Measurements from ENCODE around the gene PLCD3. TPM values are rescaled to one million over a fixed set of nuclear protein-coding genes. Genes with fewer than 3 reads are reported as not detected.

PLCD3 gene
- total and polyA plus RNA-seq, 9 of the 15 experiments (the other 6 are each of a cell fraction or from before 2014, with no cell fraction given): 0.20 to 22.6 (median 7.5) TPM

- TF ChIP-seq ELK3 (CRISPR knock-in tag; IDR thresholded peaks at IDR 0.05): 0 out of 2 replicates have a peak, but pooled peaks have one; percentile 58
- TF ChIP-seq HNRNPL (IDR thresholded peaks at IDR 0.05; ENCODE audit: low read depth, low read length): no peak
- peak; percentile 72; the same call in 1 of the 2 replicates for TF ChIP-seq KLF6 (CRISPR knock-in tag; IDR thresholded peaks at IDR 0.05; ENCODE audit: borderline replicate concordance)
- no peak for TF ChIP-seq MAFG (tag; conservative IDR thresholded peaks at IDR 0.05)
- TF ChIP-seq DPF2 (IDR thresholded peaks at IDR 0.05): no peak
- no peak for TF ChIP-seq NCOA6 (IDR thresholded peaks at IDR 0.05)
- no peak for TF ChIP-seq SLC30A9 (CRISPR knock-in tag; IDR thresholded peaks at IDR 0.05)
- no peak for TF ChIP-seq MECOM (CRISPR knock-in tag; IDR thresholded peaks at IDR 0.05)
- no peak for TF ChIP-seq MEIS2 (IDR thresholded peaks at IDR 0.05; ENCODE audit: partially characterized antibody)
- TF ChIP-seq USF2 (CRISPR knock-in tag; IDR thresholded peaks at IDR 0.05): no peak
- TF ChIP-seq ZNF239 (CRISPR knock-in tag; IDR thresholded peaks at IDR 0.05): peak; percentile 53
- TF ChIP-seq SUPT5H (IDR thresholded peaks at IDR 0.05): peak; percentile 97
- TF ChIP-seq ZNF79 (CRISPR knock-in tag; IDR thresholded peaks at IDR 0.05; ENCODE audit: low read depth): 0 out of 2 replicates have a peak, but pooled peaks have one; percentile 41
- TF ChIP-seq ELF1 (tag; IDR thresholded peaks at IDR 0.05): peak; percentile 99
- no peak for TF ChIP-seq NFE2L1 (tag; IDR thresholded peaks at IDR 0.05; ENCODE audit: borderline replicate concordance, low read depth)
- TF ChIP-seq ATF1 (CRISPR knock-in tag; IDR thresholded peaks at IDR 0.05): no peak
- peak; percentile 90 for TF ChIP-seq ATF1 (tag; IDR thresholded peaks at IDR 0.05)
- peak; percentile 81; the same call in 1 of the 2 replicates for TF ChIP-seq NR4A1 (CRISPR knock-in tag; IDR thresholded peaks at IDR 0.05)
- TF ChIP-seq NR4A1 (tag; IDR thresholded peaks at IDR 0.05): no peak
- TF ChIP-seq SP1 (CRISPR knock-in tag; IDR thresholded peaks at IDR 0.05): peak; percentile 92
- TF ChIP-seq TAF7 (tag; IDR thresholded peaks at IDR 0.05): peak; percentile 99
- TF ChIP-seq NELFE (IDR thresholded peaks at IDR 0.05; ENCODE audit: insufficient read depth, insufficient read length): no peak
- no peak for TF ChIP-seq NR3C1 (CRISPR knock-in tag; IDR thresholded peaks at IDR 0.05)
- peak; percentile 96 for TF ChIP-seq CREB3L1 (IDR thresholded peaks at IDR 0.05; ENCODE audit: borderline replicate concordance, low read depth)
- no peak for TF ChIP-seq CREB5 (CRISPR knock-in tag; IDR thresholded peaks at IDR 0.05)
- peak; percentile 56 for TF ChIP-seq USF1 (CRISPR knock-in tag; IDR thresholded peaks at IDR 0.05)
Observed at GRCh38 chr17:45060797-45061605, 71.3 kb downstream of the PLCD3 start, which contains the start of gene NMT1 (continued).

Data from K562 (cell line).